Measurements from ENCODE around the gene SART3. TPM values are rescaled to one million over a fixed set of nuclear protein-coding genes. Genes with fewer than 3 reads are reported as not detected.

SART3 gene
- total and polyA plus RNA-seq, 2 of the 13 experiments (the other 11 are each of a cell fraction or from before 2014, with no cell fraction given), result 16.1 to 69.9 TPM

DNA sequence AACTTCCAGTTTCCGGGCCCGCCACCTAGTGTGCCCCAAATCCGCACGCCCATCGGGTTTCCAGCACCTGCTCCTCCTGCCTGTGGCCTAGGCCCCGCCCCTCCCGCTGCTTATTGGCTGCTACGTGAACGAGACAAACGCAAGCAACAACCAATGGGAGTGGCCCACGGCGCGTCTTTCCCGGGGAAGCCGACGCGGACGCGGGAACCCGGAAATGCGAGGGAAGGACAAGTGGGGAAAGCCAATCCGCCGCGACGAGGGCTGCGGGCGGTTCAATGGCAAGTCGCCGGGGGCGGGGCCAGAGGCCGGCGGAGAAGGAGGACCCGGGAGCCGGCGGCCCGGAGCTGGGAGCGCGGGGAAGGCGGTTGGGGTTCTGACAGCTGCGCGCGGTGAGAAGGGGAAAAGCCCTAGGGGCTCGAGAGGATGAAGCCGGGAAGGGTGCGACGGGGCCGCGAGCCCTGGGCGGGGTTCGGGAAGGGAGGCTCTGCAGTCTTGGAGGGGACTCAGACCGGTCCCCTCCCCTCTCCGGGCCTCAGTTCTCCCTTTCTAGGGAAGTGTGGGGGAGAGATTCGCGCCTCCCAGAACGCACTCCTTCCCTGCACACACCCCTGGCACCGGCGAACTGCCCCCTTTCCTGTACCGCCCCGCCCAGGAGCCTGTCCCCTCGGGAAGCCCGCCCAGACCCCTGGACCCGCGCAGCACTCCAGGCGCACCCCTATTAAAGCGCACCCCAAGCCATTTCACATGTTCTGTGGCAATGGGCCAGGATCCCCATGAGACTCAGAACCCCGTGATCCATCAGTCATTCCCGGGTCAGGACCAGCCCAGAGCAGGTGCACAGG lies 45.8 kb downstream of the SART3 start, which contains the start of gene FICD (continued):
- TF ChIP-seq SP1 (IDR thresholded peaks at IDR 0.05) (no peak), SP1 (CRISPR knock-in tag; IDR thresholded peaks at IDR 0.05) (peak; percentile 81), CC2D1A (CRISPR knock-in tag; IDR thresholded peaks at IDR 0.05) (no peak), POLR2A (IDR thresholded peaks at IDR 0.05; ENCODE audit: insufficient read depth in 1 of 2, low read depth in 2 of 2, low read length in 2 of 2) (peak; percentile 45 to 63), MED1 (CRISPR knock-in tag; IDR thresholded peaks at IDR 0.05) (peak; percentile 34), ZSCAN30 (CRISPR knock-in tag; IDR thresholded peaks at IDR 0.05) (no peak), RFXANK (CRISPR knock-in tag; IDR thresholded peaks at IDR 0.05) (no peak), ZNF567 (CRISPR knock-in tag; IDR thresholded peaks at IDR 0.05; ENCODE audit: borderline replicate concordance) (no peak), ZNF652 (CRISPR knock-in tag; IDR thresholded peaks at IDR 0.05; ENCODE audit: borderline replicate concordance, low read depth) (no peak)
- TF ChIP-seq, protein P1, sequence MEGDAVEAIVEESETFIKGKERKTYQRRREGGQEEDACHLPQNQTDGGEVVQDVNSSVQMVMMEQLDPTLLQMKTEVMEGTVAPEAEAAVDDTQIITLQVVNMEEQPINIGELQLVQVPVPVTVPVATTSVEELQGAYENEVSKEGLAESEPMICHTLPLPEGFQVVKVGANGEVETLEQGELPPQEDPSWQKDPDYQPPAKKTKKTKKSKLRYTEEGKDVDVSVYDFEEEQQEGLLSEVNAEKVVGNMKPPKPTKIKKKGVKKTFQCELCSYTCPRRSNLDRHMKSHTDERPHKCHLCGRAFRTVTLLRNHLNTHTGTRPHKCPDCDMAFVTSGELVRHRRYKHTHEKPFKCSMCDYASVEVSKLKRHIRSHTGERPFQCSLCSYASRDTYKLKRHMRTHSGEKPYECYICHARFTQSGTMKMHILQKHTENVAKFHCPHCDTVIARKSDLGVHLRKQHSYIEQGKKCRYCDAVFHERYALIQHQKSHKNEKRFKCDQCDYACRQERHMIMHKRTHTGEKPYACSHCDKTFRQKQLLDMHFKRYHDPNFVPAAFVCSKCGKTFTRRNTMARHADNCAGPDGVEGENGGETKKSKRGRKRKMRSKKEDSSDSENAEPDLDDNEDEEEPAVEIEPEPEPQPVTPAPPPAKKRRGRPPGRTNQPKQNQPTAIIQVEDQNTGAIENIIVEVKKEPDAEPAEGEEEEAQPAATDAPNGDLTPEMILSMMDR (CRISPR knock-in tag; IDR thresholded peaks at IDR 0.05), result peak; percentile 35
- TF ChIP-seq, protein P2, sequence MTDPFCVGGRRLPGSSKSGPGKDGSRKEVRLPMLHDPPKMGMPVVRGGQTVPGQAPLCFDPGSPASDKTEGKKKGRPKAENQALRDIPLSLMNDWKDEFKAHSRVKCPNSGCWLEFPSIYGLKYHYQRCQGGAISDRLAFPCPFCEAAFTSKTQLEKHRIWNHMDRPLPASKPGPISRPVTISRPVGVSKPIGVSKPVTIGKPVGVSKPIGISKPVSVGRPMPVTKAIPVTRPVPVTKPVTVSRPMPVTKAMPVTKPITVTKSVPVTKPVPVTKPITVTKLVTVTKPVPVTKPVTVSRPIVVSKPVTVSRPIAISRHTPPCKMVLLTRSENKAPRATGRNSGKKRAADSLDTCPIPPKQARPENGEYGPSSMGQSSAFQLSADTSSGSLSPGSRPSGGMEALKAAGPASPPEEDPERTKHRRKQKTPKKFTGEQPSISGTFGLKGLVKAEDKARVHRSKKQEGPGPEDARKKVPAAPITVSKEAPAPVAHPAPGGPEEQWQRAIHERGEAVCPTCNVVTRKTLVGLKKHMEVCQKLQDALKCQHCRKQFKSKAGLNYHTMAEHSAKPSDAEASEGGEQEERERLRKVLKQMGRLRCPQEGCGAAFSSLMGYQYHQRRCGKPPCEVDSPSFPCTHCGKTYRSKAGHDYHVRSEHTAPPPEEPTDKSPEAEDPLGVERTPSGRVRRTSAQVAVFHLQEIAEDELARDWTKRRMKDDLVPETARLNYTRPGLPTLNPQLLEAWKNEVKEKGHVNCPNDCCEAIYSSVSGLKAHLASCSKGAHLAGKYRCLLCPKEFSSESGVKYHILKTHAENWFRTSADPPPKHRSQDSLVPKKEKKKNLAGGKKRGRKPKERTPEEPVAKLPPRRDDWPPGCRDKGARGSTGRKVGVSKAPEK (CRISPR knock-in tag; IDR thresholded peaks at IDR 0.05; ENCODE audit: borderline replicate concordance), result no peak
- TF ChIP-seq, protein P3, sequence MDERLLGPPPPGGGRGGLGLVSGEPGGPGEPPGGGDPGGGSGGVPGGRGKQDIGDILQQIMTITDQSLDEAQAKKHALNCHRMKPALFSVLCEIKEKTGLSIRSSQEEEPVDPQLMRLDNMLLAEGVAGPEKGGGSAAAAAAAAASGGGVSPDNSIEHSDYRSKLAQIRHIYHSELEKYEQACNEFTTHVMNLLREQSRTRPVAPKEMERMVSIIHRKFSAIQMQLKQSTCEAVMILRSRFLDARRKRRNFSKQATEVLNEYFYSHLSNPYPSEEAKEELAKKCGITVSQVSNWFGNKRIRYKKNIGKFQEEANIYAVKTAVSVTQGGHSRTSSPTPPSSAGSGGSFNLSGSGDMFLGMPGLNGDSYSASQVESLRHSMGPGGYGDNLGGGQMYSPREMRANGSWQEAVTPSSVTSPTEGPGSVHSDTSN (CRISPR knock-in tag; IDR thresholded peaks at IDR 0.05), result peak; percentile 90
- TF ChIP-seq, protein P4, sequence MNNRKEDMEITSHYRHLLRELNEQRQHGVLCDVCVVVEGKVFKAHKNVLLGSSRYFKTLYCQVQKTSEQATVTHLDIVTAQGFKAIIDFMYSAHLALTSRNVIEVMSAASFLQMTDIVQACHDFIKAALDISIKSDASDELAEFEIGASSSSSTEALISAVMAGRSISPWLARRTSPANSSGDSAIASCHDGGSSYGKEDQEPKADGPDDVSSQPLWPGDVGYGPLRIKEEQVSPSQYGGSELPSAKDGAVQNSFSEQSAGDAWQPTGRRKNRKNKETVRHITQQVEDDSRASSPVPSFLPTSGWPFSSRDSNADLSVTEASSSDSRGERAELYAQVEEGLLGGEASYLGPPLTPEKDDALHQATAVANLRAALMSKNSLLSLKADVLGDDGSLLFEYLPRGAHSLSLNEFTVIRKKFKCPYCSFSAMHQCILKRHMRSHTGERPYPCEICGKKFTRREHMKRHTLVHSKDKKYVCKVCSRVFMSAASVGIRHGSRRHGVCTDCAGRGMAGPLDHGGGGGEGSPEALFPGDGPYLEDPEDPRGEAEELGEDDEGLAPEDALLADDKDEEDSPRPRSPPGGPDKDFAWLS (CRISPR knock-in tag; IDR thresholded peaks at IDR 0.05; ENCODE audit: borderline replicate concordance), result no peak
- TF ChIP-seq, protein P5, sequence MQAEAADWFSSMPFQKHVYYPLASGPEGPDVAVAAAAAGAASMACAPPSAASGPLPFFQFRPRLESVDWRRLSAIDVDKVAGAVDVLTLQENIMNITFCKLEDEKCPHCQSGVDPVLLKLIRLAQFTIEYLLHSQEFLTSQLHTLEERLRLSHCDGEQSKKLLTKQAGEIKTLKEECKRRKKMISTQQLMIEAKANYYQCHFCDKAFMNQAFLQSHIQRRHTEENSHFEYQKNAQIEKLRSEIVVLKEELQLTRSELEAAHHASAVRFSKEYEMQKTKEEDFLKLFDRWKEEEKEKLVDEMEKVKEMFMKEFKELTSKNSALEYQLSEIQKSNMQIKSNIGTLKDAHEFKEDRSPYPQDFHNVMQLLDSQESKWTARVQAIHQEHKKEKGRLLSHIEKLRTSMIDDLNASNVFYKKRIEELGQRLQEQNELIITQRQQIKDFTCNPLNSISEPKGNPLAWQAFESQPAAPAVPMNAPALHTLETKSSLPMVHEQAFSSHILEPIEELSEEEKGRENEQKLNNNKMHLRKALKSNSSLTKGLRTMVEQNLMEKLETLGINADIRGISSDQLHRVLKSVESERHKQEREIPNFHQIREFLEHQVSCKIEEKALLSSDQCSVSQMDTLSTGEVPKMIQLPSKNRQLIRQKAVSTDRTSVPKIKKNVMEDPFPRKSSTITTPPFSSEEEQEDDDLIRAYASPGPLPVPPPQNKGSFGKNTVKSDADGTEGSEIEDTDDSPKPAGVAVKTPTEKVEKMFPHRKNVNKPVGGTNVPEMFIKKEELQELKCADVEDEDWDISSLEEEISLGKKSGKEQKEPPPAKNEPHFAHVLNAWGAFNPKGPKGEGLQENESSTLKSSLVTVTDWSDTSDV (CRISPR knock-in tag; IDR thresholded peaks at IDR 0.05), result no peak

Data from HepG2 (cell line).